Esophagus (tissue), 2 donors: Measurements from ENCODE around the gene TMEM92. TPM values are rescaled to one million over a fixed set of nuclear protein-coding genes. Genes with fewer than 3 reads are reported as not detected.
"Not testable (repeated sequence)": the region's sequence is repeated elsewhere in the genome, so short reads cannot be mapped to it uniquely, and the experiment has no call there.

Source experiments
- H3K27ac ChIP-seq, 2 donors: one replicate each; pipeline ENCODE4 v1.5.1; 2013; ENCODE audit warnings: low read depth in 2 of 2, mild to moderate bottlenecking in 2 of 2, inconsistent platforms in 1 of 2, low read length in 1 of 2, moderate library complexity in 1 of 2
- H3K27me3 ChIP-seq, 2 donors: one replicate each; pipeline ENCODE4 v1.6.1; 2013; ENCODE audit warnings: low read length in 2 of 2, control low read depth in 1 of 2, mild to moderate bottlenecking in 1 of 2; ENCODE audit not compliant: insufficient read depth in 2 of 2, control insufficient read depth in 1 of 2
- H3K36me3 ChIP-seq, 2 donors: one replicate each; pipeline ENCODE4 v1.6.1; 2013; ENCODE audit warnings: low read length in 1 of 2; ENCODE audit not compliant: control insufficient read depth in 2 of 2, insufficient read depth in 2 of 2
- H3K4me1 ChIP-seq, 2 donors: one replicate each; pipeline ENCODE4 v1.6.1; 2013; ENCODE audit warnings: low read length in 1 of 2; ENCODE audit not compliant: control insufficient read depth in 2 of 2, insufficient read depth in 2 of 2
- H3K4me3 ChIP-seq, 2 donors: one replicate each; pipeline ENCODE4 v1.5.1; 2013; ENCODE audit warnings: low read length in 2 of 2, mild to moderate bottlenecking in 2 of 2, low read depth in 1 of 2, moderate library complexity in 1 of 2
- H3K9me3 ChIP-seq, 2 donors: one replicate each; pipeline ENCODE4 v1.6.1; 2013; ENCODE audit warnings: mild to moderate bottlenecking in 2 of 2, low read depth in 1 of 2, low read length in 1 of 2, moderate library complexity in 1 of 2; ENCODE audit not compliant: control insufficient read depth in 2 of 2, insufficient read depth in 1 of 2
- WGBS, 2 donors: extraction: QIAGEN DNeasy Blood & Tissue Kit; methylation state at CpG; one replicate each; pipeline ENCODE4 v1.1.7; 2013; 5-methylcytosine and 5-hydroxymethylcytosine counted together
- polyA plus RNA-seq, 2 donors: library from polyadenylated mRNA; stranded (reverse); fragments of 200-250 nt; gene quantifications; one replicate each; pipeline ENCODE4 v1.2.3, GENCODE V29; 2013
- donor health status: healthy with polysubstance abuse.
- donor health status: Bipolar disorder and iron deficiency.

TMEM92 gene
- polyA plus RNA-seq, 2 donors: 0.08 to 0.27 TPM

- H3K4me3 ChIP-seq: no peak overlapping the region
- no peaks in the 10 kb centered on the region for H3K27me3 ChIP-seq
- peaks cover 0 to 6% of the 10 kb centered on the region in 2 donors for H3K4me1 ChIP-seq
- H3K9me3 ChIP-seq: no peaks in the 10 kb centered on the region
- WGBS, 2 donors: 56 to 61% methylated on average over 10 of the region's 10 CpGs
- no peaks in the 10 kb centered on the region for H3K36me3 ChIP-seq
- H3K27ac ChIP-seq: peak overlapping the region in 1 of 2 donors; percentile 0
Measured at GRCh38 chr17:50267074-50267841, 7.0 kb upstream of the TMEM92 start.

- H3K4me3 ChIP-seq: no peak overlapping the region
- H3K9me3 ChIP-seq: no peaks in the 10 kb centered on the region
- WGBS, 2 donors: 65 to 66% methylated on average over 5 of the region's 5 CpGs
- no peaks in the 10 kb centered on the region for H3K27me3 ChIP-seq
- no peak overlapping the region for H3K27ac ChIP-seq
- no peaks in the 10 kb centered on the region for H3K36me3 ChIP-seq
- peaks cover 0 to 6% of the 10 kb centered on the region in 2 donors for H3K4me1 ChIP-seq
Measured at GRCh38 chr17:50268026-50268425, 6.2 kb upstream of the TMEM92 start.

- Histone ChIP-seq H3K36me3 (no peaks in the 10 kb centered on the region), H3K4me3 (no peak overlapping the region), H3K27me3 (no peaks in the 10 kb centered on the region), H3K27ac (no peak overlapping the region), H3K4me1 (peaks cover 0 to 6% of the 10 kb centered on the region in 2 donors), H3K9me3 (no peaks in the 10 kb centered on the region)
- WGBS, 2 donors: 78% methylated on average over 7 of the region's 7 CpGs
Measured at GRCh38 chr17:50268743-50269275, 5.5 kb upstream of the TMEM92 start.

- Histone ChIP-seq H3K27ac (no peak overlapping the region), H3K4me1 (peaks cover 0 to 6% of the 10 kb centered on the region in 2 donors), H3K4me3 (no peak overlapping the region), H3K9me3 (no peaks in the 10 kb centered on the region), H3K27me3 (no peaks in the 10 kb centered on the region), H3K36me3 (no peaks in the 10 kb centered on the region)
- WGBS, 2 donors: 65 to 69% methylated on average over 16 of the region's 16 CpGs
Measured at GRCh38 chr17:50269477-50270434, 4.5 kb upstream of the TMEM92 start.

- Histone ChIP-seq H3K27me3 (no peaks in the 10 kb centered on the region), H3K36me3 (no peaks in the 10 kb centered on the region), H3K27ac (peak overlapping the region in 1 of 2 donors; percentile 26), H3K4me3 (no peak overlapping the region), H3K9me3 (no peaks in the 10 kb centered on the region), H3K4me1 (peaks cover 0 to 6% of the 10 kb centered on the region in 2 donors)
- 73 to 79% methylated on average over 21 of the region's 21 CpGs for WGBS, 2 donors
Measured at GRCh38 chr17:50270435-50271362, 3.6 kb upstream of the TMEM92 start.

- not testable (repeated sequence) for H3K4me1 ChIP-seq, H3K27ac ChIP-seq
Measured at GRCh38 chr17:50271363-50271750, 2.9 kb upstream of the TMEM92 start.

GRCh38 chr17:50272246-50272645 is 2.0 kb upstream of the TMEM92 start:
- 46 to 48% methylated on average over 7 of the region's 7 CpGs for WGBS, 2 donors

More at GRCh38 chr17:50271363-50271750, 2.9 kb upstream of the TMEM92 start:
- H3K9me3 ChIP-seq, H3K27me3 ChIP-seq, H3K36me3 ChIP-seq, H3K4me3 ChIP-seq: not testable (repeated sequence)
- 92 to 95% methylated on average over 4 of the region's 4 CpGs for WGBS, 2 donors

GRCh38 chr17:50272711-50273653 is 1.3 kb upstream of the TMEM92 start:
- H3K36me3 ChIP-seq: no peaks in the 10 kb centered on the region
- no peaks in the 10 kb centered on the region for H3K9me3 ChIP-seq
- H3K27me3 ChIP-seq: no peaks in the 10 kb centered on the region
- peak overlapping the region; percentile 23 to 69 for H3K27ac ChIP-seq
- peak overlapping the region; percentile 57 to 66 for H3K4me3 ChIP-seq
- no peaks in the 10 kb centered on the region for H3K4me1 ChIP-seq
- 3% methylated on average over 42 to 57 of the region's 57 CpGs for WGBS, 2 donors

More at GRCh38 chr17:50272246-50272645, 2.0 kb upstream of the TMEM92 start:
- H3K4me3 ChIP-seq: peak overlapping the region in 1 of 2 donors; percentile 66
- H3K27me3 ChIP-seq: no peaks in the 10 kb centered on the region
- no peaks in the 10 kb centered on the region for H3K36me3 ChIP-seq
- H3K9me3 ChIP-seq: no peaks in the 10 kb centered on the region
- no peaks in the 10 kb centered on the region for H3K4me1 ChIP-seq
- H3K27ac ChIP-seq: peak overlapping the region in 1 of 2 donors; percentile 69
